ENCODE results near the gene PDE4B.
"Not testable (repeated sequence)": the region's sequence is repeated elsewhere in the genome, so short reads cannot be mapped to it uniquely, and the experiment has no call there.

The PDE4B gene

DNA sequence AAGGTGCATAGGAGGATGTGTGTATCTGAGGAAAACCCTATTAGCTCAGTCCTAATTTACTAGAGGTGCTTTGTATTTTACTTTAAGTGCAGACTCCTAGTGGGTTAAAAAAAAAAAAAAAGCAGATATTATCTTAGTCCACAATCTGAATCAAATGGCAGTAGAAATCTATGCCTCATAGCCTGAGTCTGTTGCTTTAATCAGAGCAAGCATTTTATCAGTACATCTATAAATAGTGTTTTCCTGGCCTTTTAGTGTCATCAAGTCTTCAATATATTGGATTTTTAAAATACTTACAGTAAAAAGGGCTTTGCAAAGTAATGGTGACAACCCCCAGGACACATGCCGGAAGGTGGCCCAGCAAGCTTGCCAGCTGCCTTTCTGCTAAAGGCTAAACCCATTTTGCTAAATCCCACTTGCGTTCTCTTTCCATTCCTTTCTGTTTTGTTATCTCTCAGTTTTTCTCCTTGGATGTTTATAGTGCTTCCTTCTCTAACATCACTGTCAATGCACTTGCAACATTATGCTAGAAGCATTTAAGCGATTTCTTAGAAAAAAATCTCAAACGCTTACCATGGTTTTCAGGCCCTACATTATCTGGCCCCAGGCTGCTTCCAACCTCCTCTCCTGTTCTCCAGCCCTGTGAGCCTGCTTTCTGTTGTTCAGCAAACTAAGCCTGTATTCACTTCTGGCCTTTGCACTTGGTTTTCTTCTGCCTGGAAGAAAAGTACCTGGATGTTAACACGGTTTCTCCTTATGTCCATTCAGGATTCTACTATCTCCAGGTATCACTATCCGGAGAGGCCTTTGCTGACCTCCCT lies 206.3 kb downstream of the PDE4B start:
- DNase-seq, result no peak

DNA sequence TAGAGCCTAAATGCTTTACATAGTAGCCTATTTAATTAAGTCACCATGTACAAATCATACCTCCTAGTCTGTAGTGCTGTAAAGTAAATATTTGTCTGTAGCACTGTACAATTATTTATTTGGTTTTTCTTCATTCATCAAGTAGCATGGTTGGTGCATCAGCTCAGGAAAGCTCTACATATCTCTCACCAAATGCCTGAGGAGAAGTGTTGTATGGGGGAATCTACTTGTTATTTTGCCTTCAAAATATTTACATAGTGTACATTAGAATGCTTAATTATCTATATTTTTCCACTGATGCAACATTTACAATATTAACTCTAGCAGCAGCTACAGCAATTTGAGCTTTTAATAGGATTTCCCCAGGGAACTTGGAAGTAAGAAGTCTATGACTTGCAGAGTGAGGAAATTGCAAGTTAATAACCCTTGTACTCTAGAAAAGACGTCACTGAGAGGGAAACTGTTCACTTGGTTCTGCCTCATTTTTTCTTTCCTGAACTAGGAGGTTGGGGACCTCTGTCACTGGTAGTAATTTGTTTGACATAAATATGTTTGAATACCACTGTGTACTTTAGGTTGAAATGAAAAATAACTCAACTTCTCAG lies 207.4 kb downstream of the PDE4B start:
- DNase-seq, result no peak

DNA sequence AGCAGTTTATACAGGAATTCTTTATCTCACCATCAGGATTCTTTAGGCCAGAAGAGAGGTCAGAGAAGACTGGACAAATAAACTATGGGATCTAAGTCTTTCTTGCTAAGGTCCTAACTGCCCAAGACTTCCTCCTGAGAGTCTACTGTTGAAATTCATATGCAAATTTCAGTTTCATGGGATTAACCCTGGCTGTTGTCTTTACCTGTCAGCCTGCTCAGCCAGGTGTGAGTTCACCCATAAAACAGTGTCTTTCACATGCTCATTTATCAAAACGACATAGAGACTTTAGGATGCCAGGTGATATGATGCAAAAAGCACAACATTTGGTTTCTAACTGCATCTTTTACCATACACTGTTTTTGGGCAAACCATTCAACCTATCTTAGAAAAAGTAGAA lies 211.0 kb downstream of the PDE4B start:
- no peak for DNase-seq

DNA sequence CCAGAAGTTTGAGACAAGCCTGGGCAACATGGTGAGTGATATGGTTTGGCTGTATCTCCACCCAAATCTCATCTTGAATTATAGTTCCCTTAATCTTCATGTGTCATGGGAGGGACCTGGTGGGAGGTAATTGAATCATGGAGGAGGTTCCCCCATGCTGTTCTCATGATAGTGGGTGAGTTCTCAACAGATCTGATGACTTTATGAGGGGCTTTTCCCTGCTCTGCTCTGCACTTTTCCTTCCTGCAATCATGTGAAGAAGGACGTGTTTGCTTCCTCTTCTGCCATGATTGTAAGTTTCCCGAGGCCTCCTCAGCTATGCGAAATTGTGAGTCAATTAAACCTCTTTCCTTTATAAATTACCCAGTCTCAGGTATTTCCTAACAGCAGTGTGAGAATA lies 213.8 kb downstream of the PDE4B start:
- not testable (repeated sequence) for DNase-seq

DNA sequence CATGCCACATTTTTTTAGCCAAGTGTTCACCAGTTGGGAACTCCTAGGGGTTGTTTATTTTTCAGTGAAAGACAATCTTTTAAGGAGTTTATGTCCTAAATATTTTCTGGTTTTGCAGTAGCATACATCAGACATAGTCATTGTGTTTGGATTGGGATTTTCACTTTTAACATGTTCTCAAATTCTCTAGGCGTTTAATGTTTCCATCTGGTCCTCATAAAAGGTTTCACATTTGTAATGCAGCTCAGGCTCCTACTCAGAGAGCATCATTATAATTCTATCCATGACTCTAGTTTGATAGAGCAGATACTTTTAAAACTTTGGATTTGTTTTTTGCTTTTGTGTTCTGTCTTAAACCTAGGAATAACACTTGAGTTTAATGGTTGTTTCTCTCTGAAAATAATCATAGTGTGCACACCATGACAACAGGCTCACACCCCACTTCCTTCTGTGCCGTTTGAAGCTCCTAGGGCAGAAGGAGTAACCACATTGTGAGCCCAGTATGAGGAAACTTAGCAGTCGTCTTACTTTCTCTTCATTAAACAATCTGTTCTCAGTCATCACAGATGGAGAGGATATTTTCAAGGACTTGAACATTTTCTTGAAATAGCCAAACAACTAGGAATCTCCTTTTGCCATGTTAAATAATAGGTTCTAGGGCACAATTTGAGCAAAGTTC lies 219.6 kb downstream of the PDE4B start:
- DNase-seq, result no peak

DNA sequence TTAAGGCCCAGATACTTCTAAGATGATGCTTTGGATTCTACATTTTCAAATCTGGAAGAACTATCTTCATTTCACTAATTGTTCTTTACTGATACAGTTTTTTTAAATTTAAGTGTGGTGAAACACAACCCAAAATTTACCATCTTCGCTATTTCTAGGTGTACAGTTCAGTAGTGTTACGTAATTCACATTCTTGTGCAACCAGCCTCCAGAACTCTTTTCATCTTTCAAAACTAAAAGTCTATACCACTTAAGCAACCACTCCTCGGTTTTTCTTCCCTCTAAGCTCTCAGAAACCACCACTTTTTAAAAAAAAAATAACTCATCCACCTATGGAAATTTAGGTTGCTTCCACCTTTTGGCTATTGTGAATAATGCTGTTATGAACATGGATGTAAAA lies 220.7 kb downstream of the PDE4B start:
- no peak for DNase-seq

DNA sequence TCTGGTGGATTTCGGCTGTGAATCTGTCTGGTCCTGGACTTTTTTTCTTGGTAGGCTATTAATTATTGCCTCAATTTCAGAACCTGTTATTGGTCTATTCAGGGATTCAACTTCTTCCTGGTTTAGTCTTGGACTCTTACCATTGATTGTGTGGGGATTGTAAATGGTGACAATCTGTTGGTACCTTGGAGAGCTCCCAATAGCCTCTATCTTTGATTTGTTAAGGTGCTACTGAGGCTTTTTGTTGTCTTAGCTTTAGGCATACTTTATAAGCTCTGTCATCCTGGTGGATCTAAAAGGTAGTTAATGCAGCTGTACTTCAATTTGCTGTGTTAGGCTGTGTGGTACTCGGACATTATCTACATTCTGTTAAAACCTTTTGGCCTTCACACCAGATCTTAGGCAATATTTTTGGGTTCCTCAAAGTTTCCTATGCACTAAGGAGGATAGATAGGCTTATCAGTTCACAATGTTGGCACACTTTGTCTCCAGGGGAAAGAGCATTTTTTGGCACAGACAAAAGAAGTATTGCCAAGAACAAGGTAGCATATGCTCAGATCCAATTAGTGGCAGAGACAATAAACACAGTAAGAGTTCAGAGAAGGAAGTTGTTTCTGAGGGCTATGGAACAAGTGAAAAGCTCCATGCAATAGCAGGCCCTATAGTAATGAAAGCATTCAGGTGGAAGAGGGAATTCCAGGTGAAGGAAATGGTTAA lies 230.4 kb downstream of the PDE4B start:
- no peak for DNase-seq

DNA sequence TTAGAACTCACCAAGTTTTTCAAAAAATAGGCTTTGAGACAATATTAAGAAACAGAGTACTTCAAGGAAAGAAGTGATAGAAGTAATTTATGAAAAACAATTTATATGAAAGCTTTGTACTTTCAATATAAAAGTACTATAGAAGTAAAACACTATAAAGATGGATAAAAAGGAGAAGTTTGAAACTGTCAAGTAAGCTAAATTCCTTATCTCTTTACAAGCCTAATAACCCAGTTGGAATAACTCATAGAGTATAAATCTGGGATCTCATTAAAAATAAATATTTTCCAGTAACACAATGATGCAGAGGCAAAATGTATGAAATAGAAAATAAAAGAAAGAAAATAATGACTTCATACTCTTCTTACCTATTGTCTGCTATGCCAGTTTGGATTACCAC lies 232.5 kb downstream of the PDE4B start:
- DNase-seq, result no peak

DNA sequence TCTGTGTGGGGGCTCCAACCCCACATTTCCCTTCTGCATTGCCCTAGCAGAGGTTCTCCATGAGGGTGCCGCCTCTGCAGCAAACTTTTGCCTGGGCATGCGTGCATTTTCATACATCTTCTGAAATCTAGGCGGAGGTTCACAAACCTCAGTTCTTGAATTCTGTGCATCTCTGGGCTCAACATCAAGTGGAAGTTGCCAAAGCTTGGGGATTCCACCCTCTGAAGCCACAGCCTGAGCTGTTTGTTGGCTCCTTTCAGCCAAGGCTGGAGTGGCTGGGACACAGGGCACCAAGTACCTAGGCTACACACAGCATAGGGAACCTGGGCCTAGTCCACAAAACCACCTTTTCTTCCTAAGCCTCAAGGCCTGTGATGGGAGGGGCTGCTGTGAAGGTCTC lies 235.3 kb downstream of the PDE4B start:
- DNase-seq, result no peak

DNA sequence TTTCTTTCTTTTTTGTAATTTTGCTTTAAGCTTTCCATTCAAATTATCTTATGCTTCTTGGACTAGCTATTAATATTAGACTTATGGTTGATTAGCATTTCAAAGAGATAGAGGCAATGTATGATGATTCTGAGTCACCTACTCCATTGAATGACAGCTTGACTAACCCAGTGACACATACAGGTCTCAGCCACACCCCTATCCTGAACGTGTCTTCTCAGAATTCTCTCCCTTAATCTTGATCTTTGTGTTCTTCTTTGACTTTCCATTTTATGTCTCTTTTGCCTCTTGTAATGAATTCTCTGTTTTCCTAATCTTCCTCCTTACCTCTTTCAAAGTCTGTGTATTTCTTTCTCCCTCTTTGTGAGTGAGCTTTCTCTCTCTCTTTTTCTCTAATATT lies 241.1 kb downstream of the PDE4B start:
- DNase-seq, result no peak

DNA sequence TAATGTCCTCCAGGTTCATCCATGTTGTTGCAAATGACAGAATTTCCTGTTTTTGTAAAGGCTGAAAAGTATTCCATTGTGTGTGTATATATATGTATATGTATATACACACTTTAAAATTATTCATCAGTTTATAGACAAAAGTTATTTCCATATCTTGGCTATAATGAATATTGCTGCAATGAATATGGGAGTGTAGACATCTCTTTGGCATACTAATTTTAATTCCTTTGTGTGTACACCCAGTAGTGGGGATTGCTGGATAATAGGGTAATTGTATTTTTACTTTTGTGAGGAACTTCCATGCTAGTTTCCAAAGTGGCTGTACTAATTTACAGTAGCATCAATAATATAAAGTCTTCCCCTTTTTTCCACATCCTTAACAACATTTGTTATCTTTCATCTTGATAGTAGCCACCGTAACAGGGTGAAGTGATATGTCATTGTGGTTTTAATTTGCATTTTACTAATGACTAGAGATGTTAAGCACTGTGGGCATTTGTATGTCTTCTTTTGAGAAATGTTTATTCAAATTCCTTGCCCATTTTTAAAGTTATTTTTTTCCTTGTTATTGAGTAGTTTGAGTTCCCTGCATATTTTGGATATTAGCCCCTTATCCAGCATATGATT lies 243.0 kb downstream of the PDE4B start:
- no peak for DNase-seq

DNA sequence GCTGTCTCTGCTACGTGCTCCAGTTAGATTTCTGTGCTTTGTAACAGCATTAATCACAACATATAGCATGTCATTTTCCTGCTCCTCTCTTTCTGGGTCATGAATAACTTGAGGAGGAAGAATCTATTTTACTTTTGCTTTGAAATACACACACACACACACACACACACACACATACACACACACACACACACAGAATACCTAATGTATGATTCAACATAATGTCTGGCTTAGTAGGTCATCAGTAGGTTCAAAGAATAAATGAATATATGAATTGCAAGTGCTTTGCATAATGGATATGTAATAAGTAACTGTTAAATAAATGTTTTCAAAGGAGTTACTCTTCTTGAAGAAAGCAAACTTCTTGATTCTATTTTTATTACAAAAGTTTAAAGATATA lies 249.0 kb downstream of the PDE4B start:
- DNase-seq, result no peak

DNA sequence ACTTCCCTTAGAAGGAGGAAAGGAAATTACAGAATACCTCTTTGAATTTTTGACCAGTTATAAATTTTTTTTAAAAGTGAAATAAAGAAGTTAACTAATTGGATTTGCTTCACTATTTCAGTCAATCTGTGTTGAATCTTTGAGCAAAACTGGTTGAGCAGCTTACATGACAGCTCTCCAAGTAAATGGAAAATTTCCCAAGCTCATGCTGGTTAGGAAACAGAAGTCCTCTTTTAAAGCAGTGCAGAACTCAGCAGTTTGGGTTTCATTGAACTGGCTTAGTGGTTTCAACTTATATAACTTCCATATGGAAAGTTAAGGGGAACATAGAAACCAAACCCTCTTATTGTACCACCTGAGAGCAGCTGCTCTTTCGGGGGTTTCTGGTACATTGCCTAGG lies 250.5 kb downstream of the PDE4B start:
- DNase-seq, result no peak

DNA sequence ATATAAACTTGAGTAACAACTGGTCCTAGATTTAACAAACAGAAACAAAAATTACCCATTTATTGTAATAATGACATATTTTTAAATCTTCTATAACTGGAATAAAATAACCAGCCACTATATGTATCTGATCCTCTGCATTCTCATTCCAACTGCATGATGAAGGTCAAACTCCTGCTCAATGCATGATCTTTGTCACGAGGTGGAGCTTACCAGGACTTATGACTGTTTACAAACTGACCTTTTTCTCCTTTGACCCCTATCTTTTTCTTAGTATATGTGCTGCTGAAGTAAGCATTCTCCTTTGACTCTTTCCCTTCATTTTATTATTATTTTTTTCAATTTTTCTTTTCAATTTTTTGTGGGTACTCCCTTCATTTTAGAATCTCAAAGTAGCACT lies 252.2 kb downstream of the PDE4B start:
- no peak for DNase-seq

DNA sequence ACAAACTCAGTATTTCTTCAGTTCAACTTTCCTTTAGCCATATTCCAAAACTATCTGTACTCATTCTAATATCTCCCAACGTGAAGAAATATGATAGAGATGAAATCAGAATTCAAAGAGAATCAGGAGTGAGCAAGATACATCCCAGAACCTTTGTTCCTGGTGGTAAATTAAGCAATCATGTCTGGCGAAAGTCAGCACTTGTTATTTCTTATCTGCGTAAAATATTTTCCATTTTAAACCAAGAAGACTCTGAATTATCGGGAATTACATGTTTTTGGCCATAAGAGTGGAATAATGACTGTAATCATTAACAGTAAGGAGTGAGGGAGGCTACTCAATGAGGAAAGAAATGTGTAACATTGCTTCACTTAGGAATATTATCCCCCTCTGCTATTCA lies 253.7 kb downstream of the PDE4B start:
- no peak for DNase-seq

DNA sequence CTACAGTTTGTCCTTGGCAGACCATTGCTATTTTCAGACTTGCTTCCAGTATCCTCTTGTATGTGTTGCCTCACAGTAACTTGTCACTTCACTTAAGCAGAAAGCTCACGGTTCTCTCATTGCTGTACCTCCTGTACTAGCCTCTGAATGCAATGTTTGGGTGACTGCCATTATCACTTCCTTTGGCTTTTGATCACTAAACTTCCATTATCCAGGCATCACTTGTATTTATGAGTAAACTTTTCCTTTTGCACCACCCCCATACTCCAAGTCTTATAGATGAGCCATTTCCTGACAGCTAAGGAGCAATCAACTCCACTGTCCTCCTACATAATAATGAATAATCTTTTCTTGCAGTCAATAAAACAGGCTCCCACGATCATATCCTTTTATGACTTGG lies 255.3 kb downstream of the PDE4B start:
- no peak for DNase-seq

DNA sequence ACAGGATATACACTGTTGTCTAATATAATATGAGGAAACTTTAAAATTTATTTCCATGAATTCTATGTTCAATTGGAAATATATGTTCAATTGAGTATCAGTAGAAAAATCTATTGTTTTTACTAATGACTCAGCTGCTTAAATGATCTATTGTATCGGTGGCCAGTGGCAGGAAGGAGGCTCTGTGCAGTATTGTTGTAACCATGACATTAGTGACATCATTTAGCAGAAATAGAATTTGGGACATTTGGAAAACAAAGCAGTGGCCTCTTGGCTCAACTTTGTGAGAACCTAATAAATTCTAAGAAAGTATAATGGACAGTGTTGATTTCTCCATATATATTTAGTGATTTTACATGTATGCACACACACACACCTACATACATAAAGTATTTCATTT lies 257.4 kb downstream of the PDE4B start:
- no peak for DNase-seq

DNA sequence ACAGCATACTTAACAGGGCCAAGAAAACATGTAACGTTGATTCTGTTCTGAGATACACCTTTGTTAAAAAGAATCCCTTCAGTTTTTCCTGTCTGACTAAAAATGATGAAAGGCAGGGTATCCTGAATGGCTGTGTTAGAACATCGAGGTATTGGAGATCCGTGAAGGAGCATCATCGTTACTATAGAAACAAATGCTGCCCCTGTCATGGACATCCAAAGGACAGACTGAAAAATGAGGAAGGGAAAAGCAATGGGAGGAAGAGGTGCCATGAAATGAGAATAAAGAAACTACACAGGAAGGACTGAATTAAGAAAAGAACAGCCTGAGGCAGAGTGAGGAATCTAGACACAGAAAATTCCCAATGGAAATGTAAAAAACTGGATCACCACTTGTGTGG lies 257.9 kb downstream of the PDE4B start:
- DNase-seq, result no peak

DNA sequence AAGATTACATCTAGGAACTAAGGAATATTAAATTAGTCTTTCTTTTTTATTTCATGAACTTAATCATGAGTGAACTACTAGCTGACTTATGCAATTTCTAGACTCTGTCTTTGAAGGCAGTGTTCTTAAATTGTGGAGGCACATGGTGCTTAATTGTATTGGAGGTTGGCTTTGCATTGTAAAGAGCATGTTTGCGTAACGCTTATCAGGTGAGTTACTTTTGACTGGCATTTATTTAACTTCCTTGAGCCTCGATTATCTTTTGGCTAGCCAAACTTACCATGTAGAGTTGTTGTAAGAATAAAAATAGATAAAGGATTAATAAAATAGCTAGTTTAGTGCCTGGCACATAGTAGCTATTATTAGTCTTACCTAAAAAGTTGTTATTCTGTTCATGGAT lies 262.4 kb downstream of the PDE4B start:
- no peak for DNase-seq

DNA sequence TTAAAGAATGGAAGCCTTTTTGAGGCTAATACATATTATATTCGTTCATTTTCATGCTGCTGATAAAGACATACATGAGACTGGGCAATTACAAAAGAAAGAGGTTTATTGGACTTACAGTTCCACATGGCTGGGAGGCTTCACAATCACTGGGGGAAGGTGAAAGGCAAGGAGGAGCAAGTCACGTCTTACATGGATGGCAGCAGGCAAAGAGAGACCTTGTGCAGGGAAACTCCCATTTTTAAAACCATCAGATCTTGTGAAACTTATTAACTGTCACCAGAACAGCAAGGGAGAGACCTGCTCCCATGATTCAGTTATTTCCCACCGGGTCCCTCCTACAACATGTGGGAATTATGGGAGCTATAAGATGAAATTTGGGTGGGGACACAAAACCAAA lies 264.8 kb downstream of the PDE4B start:
- DNase-seq, result not testable (repeated sequence)

DNA sequence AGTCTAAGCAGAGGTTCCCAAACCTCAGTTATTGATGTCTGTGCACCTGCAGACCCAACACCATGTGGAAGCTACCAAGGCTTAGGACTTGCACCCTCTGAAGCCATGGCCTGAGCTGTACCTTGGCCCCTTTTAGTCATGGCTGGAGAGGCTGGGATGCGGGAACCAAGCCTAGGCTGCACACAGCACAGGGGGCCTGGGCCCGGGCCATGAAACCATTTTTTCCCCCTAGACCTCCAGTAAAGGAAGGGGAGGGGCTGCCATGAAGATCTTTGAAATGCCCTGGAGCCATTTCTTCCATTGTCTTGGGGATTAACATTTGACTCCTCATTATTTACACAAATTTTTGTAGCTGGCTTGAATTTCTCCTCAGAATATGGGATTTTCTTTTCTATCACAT lies 265.9 kb downstream of the PDE4B start:
- no peak for DNase-seq

DNA sequence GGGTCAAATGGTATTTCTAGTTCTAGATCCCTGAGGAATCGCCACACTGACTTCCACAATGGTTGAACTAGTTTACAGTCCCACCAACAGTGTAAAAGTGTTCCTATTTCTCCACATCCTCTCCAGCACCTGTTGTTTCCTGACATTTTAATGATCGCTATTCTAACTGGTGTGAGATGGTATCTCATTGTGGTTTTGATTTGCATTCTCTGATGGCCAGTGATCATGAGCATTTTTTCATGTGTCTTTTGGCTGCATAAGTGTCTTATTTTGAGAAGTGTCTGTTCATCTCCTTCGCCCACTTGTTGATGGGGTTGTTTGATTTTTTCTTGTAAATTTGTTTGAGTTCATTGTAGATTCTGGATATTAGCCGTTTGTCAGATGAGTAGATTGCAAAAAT lies 274.5 kb downstream of the PDE4B start:
- DNase-seq, result not testable (repeated sequence)

Measured in activated CD4-positive, alpha-beta T cell treated with anti-CD3 and anti-CD28 coated beads, Interleukin-2, amount 50 U/mL, for 16 hours (primary cell).